ENCODE data around the gene PPFIA2.

- TF ChIP-seq CTCF (IDR thresholded peaks at IDR 0.05) (no peak), POLR2A (IDR thresholded peaks at IDR 0.05) (no peak)
Observed at GRCh38 chr12:81229759-81230158, 529.4 kb downstream of the PPFIA2 start.
